MM.1S (cell line): ENCODE measurements around the gene NDUFAF8.

Source experiments
- DNase-seq: peaks from one replicate; pipeline ENCODE4 v3.0.0-alpha.2; 2015
- H2AFZ ChIP-seq: fragments of 300-600 bp; sonication (generic); 2 replicates; pipeline ENCODE4 v1.6.0; 2016; ENCODE audit warnings: antibody characterized with exemption, low read length
- H3F3A ChIP-seq: fragments of 300-600 bp; sonication (generic); 2 replicates; pipeline ENCODE4 v1.6.1; 2016; ENCODE audit warnings: mild to moderate bottlenecking, antibody characterized with exemption, low read length, moderate library complexity, mixed read lengths; ENCODE audit not compliant: insufficient read depth
- H3K27ac ChIP-seq: fragments of 300-600 bp; sonication (generic); 2 replicates; pipeline ENCODE4 v1.5.1; 2016; ENCODE audit warnings: mild to moderate bottlenecking, low read length
- H3K27me3 ChIP-seq: fragments of 300-600 bp; sonication (generic); replicated peaks from 2 replicates; pipeline ENCODE4 v1.6.0; 2016; ENCODE audit warnings: low read length; ENCODE audit not compliant: insufficient read depth
- H3K36me3 ChIP-seq: fragments of 300-600 bp; sonication (generic); replicated peaks from 2 replicates; pipeline ENCODE4 v1.6.1; 2016; ENCODE audit warnings: mild to moderate bottlenecking, low read length, mixed read lengths; ENCODE audit not compliant: insufficient read depth
- H3K4me1 ChIP-seq: fragments of 300-600 bp; sonication (generic); 2 replicates; pipeline ENCODE4 v1.6.1; 2016; ENCODE audit warnings: low read length, mixed read lengths
- H3K4me2 ChIP-seq: fragments of 300-600 bp; sonication (generic); 2 replicates; pipeline ENCODE4 v1.6.0; 2016; ENCODE audit warnings: low read depth, low read length
- H3K4me3 ChIP-seq: fragments of 300-600 bp; sonication (generic); 2 replicates; pipeline ENCODE4 v1.5.1; 2016; ENCODE audit warnings: low read length, mixed read lengths
- H3K79me2 ChIP-seq: fragments of 300-600 bp; sonication (generic); 2 replicates; pipeline ENCODE4 v1.6.1; 2016; ENCODE audit warnings: mixed run types, low read length, mixed read lengths
- H3K9ac ChIP-seq: fragments of 300-600 bp; sonication (generic); 2 replicates; pipeline ENCODE4 v1.6.1; 2016; ENCODE audit warnings: low read length, mixed read lengths
- H3K9me2 ChIP-seq: fragments of 300-600 bp; sonication (generic); replicated peaks from 2 replicates; pipeline ENCODE4 v1.6.1; 2016; ENCODE audit warnings: mild to moderate bottlenecking, low read length, mixed read lengths; ENCODE audit not compliant: insufficient read depth
- H3K9me3 ChIP-seq: fragments of 300-600 bp; sonication (generic); replicated peaks from 2 replicates; pipeline ENCODE4 v1.6.1; 2016; ENCODE audit warnings: mild to moderate bottlenecking, low read length, mixed read lengths; ENCODE audit not compliant: insufficient read depth
- H4K20me1 ChIP-seq: fragments of 300-600 bp; sonication (generic); 2 replicates; pipeline ENCODE4 v1.6.1; 2016; ENCODE audit warnings: mild to moderate bottlenecking, low read length, moderate library complexity, mixed read lengths; ENCODE audit not compliant: insufficient read depth
- EZH2 ChIP-seq: fragments of 300-600 bp; sonication (generic); optimal IDR thresholded peaks from 2 replicates; pipeline ENCODE3; 2017; ENCODE audit warnings: low read depth, mild to moderate bottlenecking, antibody characterized with exemption, low read length, mixed read lengths
- EZH2phosphoT487 ChIP-seq: fragments of 300-600 bp; sonication (generic); IDR thresholded peaks from 2 replicates; pipeline ENCODE4 v1.6.1; 2018; ENCODE audit warnings: antibody characterized with exemption, low read length
- TF ChIP-seq, protein P1 (sequence below): fragments of 300-600 bp; sonication (generic); IDR thresholded peaks from 2 replicates; pipeline ENCODE4 v1.5.1; 2016; ENCODE audit warnings: antibody characterized with exemption, low read length, mixed read lengths

The NDUFAF8 gene

DNA sequence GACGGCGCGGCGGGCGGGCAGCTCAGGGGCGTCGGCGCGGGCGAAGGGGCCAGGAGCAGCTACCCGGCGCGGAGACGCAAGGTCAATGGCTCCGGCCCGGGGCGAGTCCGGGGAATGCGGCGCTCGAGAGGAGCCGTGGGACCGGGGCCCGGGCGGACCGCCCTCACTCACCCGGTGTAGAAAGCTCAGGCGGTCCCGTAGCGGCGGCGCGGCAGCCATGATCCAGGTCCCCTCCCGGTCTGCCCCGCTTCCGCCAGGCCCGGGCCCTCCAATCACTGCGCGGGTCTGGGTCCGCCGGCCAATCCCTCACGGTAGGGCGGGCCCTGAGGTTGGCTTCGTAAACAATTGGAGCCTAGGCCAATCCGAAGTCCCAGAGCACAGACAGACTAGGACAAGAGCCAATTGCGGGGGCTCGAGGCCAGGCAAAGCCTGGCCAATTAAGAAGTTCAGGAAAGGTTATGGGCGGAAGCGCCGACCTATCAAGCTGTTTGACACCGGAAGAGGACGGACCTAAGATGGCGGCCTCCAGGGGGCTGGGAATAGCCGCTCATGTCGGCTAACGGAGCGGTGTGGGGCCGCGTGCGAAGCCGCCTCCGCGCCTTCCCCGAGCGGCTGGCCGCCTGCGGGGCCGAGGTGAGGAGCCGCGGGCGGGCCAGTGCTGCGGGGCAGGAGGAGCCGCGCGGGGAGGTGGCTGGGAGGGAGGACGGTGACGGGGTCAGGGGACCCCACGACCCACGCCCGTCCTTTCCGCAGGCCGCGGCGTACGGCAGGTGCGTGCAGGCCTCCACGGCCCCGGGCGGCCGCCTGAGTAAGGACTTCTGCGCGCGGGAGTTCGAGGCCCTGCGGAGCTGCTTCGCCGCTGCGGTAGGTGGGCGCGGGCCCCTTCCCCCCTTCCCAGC, at the start of gene NDUFAF8, which contains the start of gene TEPSIN:
Gene NDUFAF8, plus strand, starts transcription at position 504 of the 899 bp plus-strand sequence. Its CDS starts 46 bp downstream, at position 550.
Gene TEPSIN, minus strand, starts transcription at position 241 of the 899 bp plus-strand sequence. Its CDS starts 22 bp downstream, at position 219.
- no peak for TF ChIP-seq EZH2
- TF ChIP-seq EZH2phosphoT487: no peak
- TF ChIP-seq, protein P1, sequence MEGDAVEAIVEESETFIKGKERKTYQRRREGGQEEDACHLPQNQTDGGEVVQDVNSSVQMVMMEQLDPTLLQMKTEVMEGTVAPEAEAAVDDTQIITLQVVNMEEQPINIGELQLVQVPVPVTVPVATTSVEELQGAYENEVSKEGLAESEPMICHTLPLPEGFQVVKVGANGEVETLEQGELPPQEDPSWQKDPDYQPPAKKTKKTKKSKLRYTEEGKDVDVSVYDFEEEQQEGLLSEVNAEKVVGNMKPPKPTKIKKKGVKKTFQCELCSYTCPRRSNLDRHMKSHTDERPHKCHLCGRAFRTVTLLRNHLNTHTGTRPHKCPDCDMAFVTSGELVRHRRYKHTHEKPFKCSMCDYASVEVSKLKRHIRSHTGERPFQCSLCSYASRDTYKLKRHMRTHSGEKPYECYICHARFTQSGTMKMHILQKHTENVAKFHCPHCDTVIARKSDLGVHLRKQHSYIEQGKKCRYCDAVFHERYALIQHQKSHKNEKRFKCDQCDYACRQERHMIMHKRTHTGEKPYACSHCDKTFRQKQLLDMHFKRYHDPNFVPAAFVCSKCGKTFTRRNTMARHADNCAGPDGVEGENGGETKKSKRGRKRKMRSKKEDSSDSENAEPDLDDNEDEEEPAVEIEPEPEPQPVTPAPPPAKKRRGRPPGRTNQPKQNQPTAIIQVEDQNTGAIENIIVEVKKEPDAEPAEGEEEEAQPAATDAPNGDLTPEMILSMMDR: no peak
- no peaks in the 10 kb centered on the region for H4K20me1 ChIP-seq
- H3F3A ChIP-seq: peaks cover 5% of the 10 kb centered on the region; the same call in 1 of the 2 replicates
- peak within 1 kb of the TSS; percentile 91 for H3K4me2 ChIP-seq
- no peaks in the 10 kb centered on the region for H3K27me3 ChIP-seq
- peak within 1 kb of the TSS; percentile 99 for H3K4me3 ChIP-seq
- H3K4me1 ChIP-seq: peaks cover 6% of the 10 kb centered on the region
- H3K27ac ChIP-seq: peak within 1 kb of the TSS; percentile 57
- peaks cover 69% of the 10 kb centered on the region for H3K79me2 ChIP-seq
- no peaks in the 10 kb centered on the region for H3K9me2 ChIP-seq
- peak within 1 kb of the TSS; percentile 92 for H3K9ac ChIP-seq
- peak within 1 kb of the TSS; percentile 87 for H2AFZ ChIP-seq
- H3K9me3 ChIP-seq: no peaks in the 10 kb centered on the region
- peak; percentile 99 for DNase-seq
- no peaks in the 10 kb centered on the region for H3K36me3 ChIP-seq

GRCh38 chr17:81189670-81190530, 49.2 kb upstream of the NDUFAF8 start:
- Histone ChIP-seq H3K79me2 (no peaks in the 10 kb centered on the region), H3K27ac (no peak overlapping the region), H3K4me1 (no peaks in the 10 kb centered on the region), H3K4me3 (no peak overlapping the region), H3K36me3 (no peaks in the 10 kb centered on the region), H3K27me3 (peaks cover 7% of the 10 kb centered on the region), H3K9me3 (no peaks in the 10 kb centered on the region), H3K9ac (no peak overlapping the region), H3K9me2 (no peaks in the 10 kb centered on the region), H2AFZ (no peak overlapping the region), H4K20me1 (no peaks in the 10 kb centered on the region), H3K4me2 (no peak overlapping the region), H3F3A (no peaks in the 10 kb centered on the region)
- no peak for DNase-seq
- TF ChIP-seq EZH2phosphoT487 (no peak), EZH2 (no peak)
- TF ChIP-seq, protein P1: no peak

GRCh38 chr17:81190591-81190990, 48.5 kb upstream of the NDUFAF8 start:
- no peaks in the 10 kb centered on the region for H4K20me1 ChIP-seq
- H3K9ac ChIP-seq: no peak overlapping the region
- H3K9me3 ChIP-seq: no peaks in the 10 kb centered on the region
- no peaks in the 10 kb centered on the region for H3K9me2 ChIP-seq
- H3K79me2 ChIP-seq: no peaks in the 10 kb centered on the region
- no peaks in the 10 kb centered on the region for H3K36me3 ChIP-seq
- H3F3A ChIP-seq: no peaks in the 10 kb centered on the region
- H3K4me1 ChIP-seq: no peaks in the 10 kb centered on the region
- H3K4me3 ChIP-seq: no peak overlapping the region
- H3K27me3 ChIP-seq: peaks cover under 1% of the 10 kb centered on the region; the same call in 1 of the 2 replicates
- H3K4me2 ChIP-seq: no peak overlapping the region
- H2AFZ ChIP-seq: no peak overlapping the region
- H3K27ac ChIP-seq: no peak overlapping the region
- TF ChIP-seq EZH2phosphoT487 (no peak), EZH2 (no peak)
- TF ChIP-seq, protein P1: no peak
- DNase-seq: no peak
